Effector CD8-positive, alpha-beta T cell (primary cell): ENCODE measurements around the gene SMU1.

Experiments used
- DNase-seq: peaks from one replicate; lab custom pipeline; 2025; lab: John Stamatoyannopoulos, UW
- total RNA-seq, 4 experiments: gene quantifications; one replicate each; lab custom pipeline; 2026; lab: John Stamatoyannopoulos, UW

SMU1 gene
- total RNA-seq = 158 to 200 (median 175) reads per million in 4 experiments

GRCh38 chr9:33076046-33077004, at the start of gene SMU1:
Gene SMU1, minus strand, starts transcription at chr9:33076674. Its CDS starts 66 bp downstream, at chr9:33076608.
- peak; percentile 91 for DNase-seq

GRCh38 chr9:33125461-33125860, 49.0 kb upstream of the SMU1 start:
- DNase-seq = no peak

- DNase-seq = no peak
Measured at GRCh38 chr9:33124751-33125381, 48.4 kb upstream of the SMU1 start.

- no peak for DNase-seq
Measured at GRCh38 chr9:33124046-33124445, 47.6 kb upstream of the SMU1 start.

GRCh38 chr9:33123407-33124031, 47.0 kb upstream of the SMU1 start:
- no peak for DNase-seq

- DNase-seq = no peak
Measured at GRCh38 chr9:33120620-33121019, 44.1 kb upstream of the SMU1 start.

- DNase-seq = no peak
Measured at GRCh38 chr9:33117796-33118195, 41.3 kb upstream of the SMU1 start.

- DNase-seq = no peak
Measured at GRCh38 chr9:33117306-33117705, 40.8 kb upstream of the SMU1 start.

- no peak for DNase-seq
Measured at GRCh38 chr9:33116860-33117259, 40.4 kb upstream of the SMU1 start.

- DNase-seq = no peak
Measured at GRCh38 chr9:33114746-33115145, 38.3 kb upstream of the SMU1 start.

GRCh38 chr9:33113799-33114547, 37.5 kb upstream of the SMU1 start:
- no peak for DNase-seq

GRCh38 chr9:33112094-33112493, 35.6 kb upstream of the SMU1 start:
- DNase-seq = no peak

- no peak for DNase-seq
Measured at GRCh38 chr9:33111631-33112030, 35.2 kb upstream of the SMU1 start.

- DNase-seq = no peak
Measured at GRCh38 chr9:33110686-33111085, 34.2 kb upstream of the SMU1 start.

GRCh38 chr9:33109850-33110595, 33.5 kb upstream of the SMU1 start:
- no peak for DNase-seq

- no peak for DNase-seq
Measured at GRCh38 chr9:33109097-33109496, 32.6 kb upstream of the SMU1 start.

- no peak for DNase-seq
Measured at GRCh38 chr9:33108472-33108871, 32.0 kb upstream of the SMU1 start.

- no peak for DNase-seq
Measured at GRCh38 chr9:33107762-33108161, 31.3 kb upstream of the SMU1 start.

GRCh38 chr9:33106827-33107621, 30.6 kb upstream of the SMU1 start:
- DNase-seq = no peak

GRCh38 chr9:33106372-33106771, 29.9 kb upstream of the SMU1 start:
- no peak for DNase-seq
